GM18858 (cell line): ENCODE data around the gene CCSAP.
A peak's percentile ranks its signal among the peaks of the same experiment; 100 is the strongest.

Experiments used
- ATAC-seq: cut with Tn5 transposase; IDR thresholded peaks from one replicate; pipeline ENCODE4 v1.9.1; 2021; ENCODE audit not compliant: unreplicated experiment

The CCSAP gene

GRCh38 chr1:229365569-229365968, 22.7 kb upstream of the CCSAP start:
- ATAC-seq = no peak

GRCh38 chr1:229364207-229365065, 21.6 kb upstream of the CCSAP start:
- no peak for ATAC-seq

GRCh38 chr1:229363723-229364122, 20.9 kb upstream of the CCSAP start:
- ATAC-seq = no peak

- no peak for ATAC-seq
These were observed 17.6 kb upstream of the CCSAP start for GRCh38 chr1:229360420-229360819.

GRCh38 chr1:229355661-229356060, 12.8 kb upstream of the CCSAP start:
- no peak for ATAC-seq

- no peak for ATAC-seq
These were observed 11.4 kb upstream of the CCSAP start for GRCh38 chr1:229354226-229354625.

GRCh38 chr1:229352975-229353374, 10.1 kb upstream of the CCSAP start:
- no peak for ATAC-seq

- no peak for ATAC-seq
These were observed 6.9 kb upstream of the CCSAP start for GRCh38 chr1:229349463-229350385.

GRCh38 chr1:229347528-229347927, 4.7 kb upstream of the CCSAP start:
- no peak for ATAC-seq

- no peak for ATAC-seq
These were observed 2.3 kb upstream of the CCSAP start for GRCh38 chr1:229344937-229345684.

- no peak for ATAC-seq
These were observed 1.3 kb upstream of the CCSAP start for GRCh38 chr1:229344139-229344538.

GRCh38 chr1:229341774-229342655, 832 bp downstream of the CCSAP start:
- peak; percentile 36 for ATAC-seq

GRCh38 chr1:229340496-229340895, 2.4 kb downstream of the CCSAP start:
- ATAC-seq = no peak

- no peak for ATAC-seq
These were observed 3.3 kb downstream of the CCSAP start for GRCh38 chr1:229339520-229339919.

GRCh38 chr1:229339086-229339485, 3.8 kb downstream of the CCSAP start:
- no peak for ATAC-seq

- no peak for ATAC-seq
These were observed 6.5 kb downstream of the CCSAP start for GRCh38 chr1:229336345-229336744.

GRCh38 chr1:229334716-229335115, 8.1 kb downstream of the CCSAP start:
- ATAC-seq = no peak

- ATAC-seq = no peak
These were observed 8.6 kb downstream of the CCSAP start for GRCh38 chr1:229334269-229334668.

- ATAC-seq = no peak
These were observed 14.1 kb downstream of the CCSAP start for GRCh38 chr1:229328598-229329362.
